HepG2 (cell line): Measurements from ENCODE around the gene GREM2. TPM values are rescaled to one million over a fixed set of nuclear protein-coding genes. Genes with fewer than 3 reads are reported as not detected.

Experiments used
- KLF6 ChIP-seq: IDR thresholded peaks from 2 replicates; pipeline ENCODE4 v1.8.0; 2016; ENCODE audit warnings: missing biosample characterization, missing genetic modification reagents
- POLR2G ChIP-seq: fragments of 200-400 bp; formaldehyde crosslinking; IDR thresholded peaks from 2 replicates; pipeline ENCODE4 v1.6.1; 2018; ENCODE audit warnings: mild to moderate bottlenecking, low read depth, low read length, moderate library complexity
- RAD21 ChIP-seq: fragments of 450-650 bp; formaldehyde crosslinking; IDR thresholded peaks from 2 replicates; pipeline ENCODE4 v1.5.0; 2020; ENCODE audit warnings: mild to moderate bottlenecking
- TBP ChIP-seq: sonication (generic); formaldehyde crosslinking; IDR thresholded peaks from 2 replicates; pipeline ENCODE4 v1.5.0; 2020; ENCODE audit warnings: missing genetic modification reagents
- ZNF232 ChIP-seq: sonication (generic); formaldehyde crosslinking; IDR thresholded peaks from 2 replicates; pipeline ENCODE4 v1.4.0; 2020; ENCODE audit warnings: missing genetic modification reagents, borderline replicate concordance
- polyA plus RNA-seq, 8 experiments: library from polyadenylated mRNA; depleted of rRNA in 3 of 8; stranded (reverse) in 7 of 8; unstranded in 1 of 8; fragments of >200 nt; fragmentation: Illumina TruSeq in 4 of 8; extraction: Trizol in 4 of 8; gene quantifications; 2 replicates each; pipeline versions ENCODE4 v1.2.1 to v1.2.3, GENCODE V29; 2011 to 2016; ENCODE audit warnings: low read depth in 4 of 8, missing spikeins in 1 of 8, mixed read lengths in 1 of 8; ENCODE audit not compliant: insufficient read depth in 1 of 8
- total RNA-seq, 5 experiments: library from RNA; depleted of rRNA; stranded (reverse); fragments of >200 nt; fragmentation: Illumina TruSeq; extraction: Trizol; gene quantifications; 2 replicates each; pipeline ENCODE4 v1.2.3, GENCODE V29; 2016; ENCODE audit warnings: low read depth in 1 of 5
- TF ChIP-seq, protein P1 (sequence below): sonication (generic); formaldehyde crosslinking; IDR thresholded peaks from 2 replicates; pipeline ENCODE4 v1.4.0; 2020; ENCODE audit warnings: low read depth, missing genetic modification reagents
- TF ChIP-seq, protein P2 (sequence below): sonication (generic); formaldehyde crosslinking; IDR thresholded peaks from 2 replicates; pipeline ENCODE4 v1.4.0; 2020; ENCODE audit warnings: mild to moderate bottlenecking, missing genetic modification reagents, borderline replicate concordance
- TF ChIP-seq, protein P3 (sequence below): sonication (generic); formaldehyde crosslinking; IDR thresholded peaks from 2 replicates; pipeline ENCODE4 v1.9.0; 2022; ENCODE audit warnings: missing genetic modification reagents, mild to moderate bottlenecking, borderline replicate concordance
- TF ChIP-seq, protein P4 (sequence below): sonication (generic); formaldehyde crosslinking; IDR thresholded peaks from 2 replicates; pipeline ENCODE4 v1.8.1; 2022; ENCODE audit warnings: low read depth, mild to moderate bottlenecking, missing genetic modification reagents
- TF ChIP-seq, protein P5 (sequence below): sonication (generic); formaldehyde crosslinking; IDR thresholded peaks from 2 replicates; pipeline ENCODE4 v1.5.0; 2020; ENCODE audit warnings: mild to moderate bottlenecking, missing genetic modification reagents, borderline replicate concordance
- TF ChIP-seq, protein P6 (sequence below): sonication (generic); formaldehyde crosslinking; IDR thresholded peaks from 2 replicates; pipeline ENCODE4 v1.4.0; 2020; ENCODE audit warnings: missing genetic modification reagents

The GREM2 gene
- total and polyA plus RNA-seq, 2 of the 13 experiments (the other 11 are each of a cell fraction or from before 2014, with no cell fraction given), result 0.07 TPM; not detected in 1

DNA sequence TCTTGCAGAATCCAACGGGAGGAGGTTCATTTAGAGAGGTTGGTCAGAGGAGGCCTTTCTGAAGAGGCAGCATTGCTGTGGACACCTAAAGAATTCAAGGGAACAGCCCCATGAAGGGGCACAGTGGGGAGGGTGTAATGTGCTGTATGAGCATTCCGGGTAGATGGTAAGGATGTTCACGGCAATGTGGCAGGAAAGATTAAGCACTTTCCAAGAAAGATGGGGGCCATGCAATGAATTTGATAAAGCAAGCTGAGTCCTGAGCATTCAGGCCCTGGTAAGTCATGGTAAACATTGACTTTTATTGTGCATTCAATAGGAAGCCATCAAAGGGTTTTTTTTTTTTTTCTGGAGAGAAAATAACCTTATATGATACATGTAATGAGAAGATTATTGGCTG is 166.6 kb downstream of the GREM2 start (continued):
- TF ChIP-seq, protein P1, sequence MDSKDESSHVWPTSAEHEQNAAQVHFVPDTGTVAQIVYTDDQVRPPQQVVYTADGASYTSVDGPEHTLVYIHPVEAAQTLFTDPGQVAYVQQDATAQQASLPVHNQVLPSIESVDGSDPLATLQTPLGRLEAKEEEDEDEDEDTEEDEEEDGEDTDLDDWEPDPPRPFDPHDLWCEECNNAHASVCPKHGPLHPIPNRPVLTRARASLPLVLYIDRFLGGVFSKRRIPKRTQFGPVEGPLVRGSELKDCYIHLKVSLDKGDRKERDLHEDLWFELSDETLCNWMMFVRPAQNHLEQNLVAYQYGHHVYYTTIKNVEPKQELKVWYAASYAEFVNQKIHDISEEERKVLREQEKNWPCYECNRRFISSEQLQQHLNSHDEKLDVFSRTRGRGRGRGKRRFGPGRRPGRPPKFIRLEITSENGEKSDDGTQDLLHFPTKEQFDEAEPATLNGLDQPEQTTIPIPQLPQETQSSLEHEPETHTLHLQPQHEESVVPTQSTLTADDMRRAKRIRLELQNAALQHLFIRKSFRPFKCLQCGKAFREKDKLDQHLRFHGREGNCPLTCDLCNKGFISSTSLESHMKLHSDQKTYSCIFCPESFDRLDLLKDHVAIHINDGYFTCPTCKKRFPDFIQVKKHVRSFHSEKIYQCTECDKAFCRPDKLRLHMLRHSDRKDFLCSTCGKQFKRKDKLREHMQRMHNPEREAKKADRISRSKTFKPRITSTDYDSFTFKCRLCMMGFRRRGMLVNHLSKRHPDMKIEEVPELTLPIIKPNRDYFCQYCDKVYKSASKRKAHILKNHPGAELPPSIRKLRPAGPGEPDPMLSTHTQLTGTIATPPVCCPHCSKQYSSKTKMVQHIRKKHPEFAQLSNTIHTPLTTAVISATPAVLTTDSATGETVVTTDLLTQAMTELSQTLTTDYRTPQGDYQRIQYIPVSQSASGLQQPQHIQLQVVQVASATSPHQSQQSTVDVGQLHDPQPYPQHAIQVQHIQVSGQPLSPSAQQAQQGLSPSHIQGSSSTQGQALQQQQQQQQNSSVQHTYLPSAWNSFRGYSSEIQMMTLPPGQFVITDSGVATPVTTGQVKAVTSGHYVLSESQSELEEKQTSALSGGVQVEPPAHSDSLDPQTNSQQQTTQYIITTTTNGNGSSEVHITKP (CRISPR knock-in tag), result no peak
- TF ChIP-seq, protein P2, sequence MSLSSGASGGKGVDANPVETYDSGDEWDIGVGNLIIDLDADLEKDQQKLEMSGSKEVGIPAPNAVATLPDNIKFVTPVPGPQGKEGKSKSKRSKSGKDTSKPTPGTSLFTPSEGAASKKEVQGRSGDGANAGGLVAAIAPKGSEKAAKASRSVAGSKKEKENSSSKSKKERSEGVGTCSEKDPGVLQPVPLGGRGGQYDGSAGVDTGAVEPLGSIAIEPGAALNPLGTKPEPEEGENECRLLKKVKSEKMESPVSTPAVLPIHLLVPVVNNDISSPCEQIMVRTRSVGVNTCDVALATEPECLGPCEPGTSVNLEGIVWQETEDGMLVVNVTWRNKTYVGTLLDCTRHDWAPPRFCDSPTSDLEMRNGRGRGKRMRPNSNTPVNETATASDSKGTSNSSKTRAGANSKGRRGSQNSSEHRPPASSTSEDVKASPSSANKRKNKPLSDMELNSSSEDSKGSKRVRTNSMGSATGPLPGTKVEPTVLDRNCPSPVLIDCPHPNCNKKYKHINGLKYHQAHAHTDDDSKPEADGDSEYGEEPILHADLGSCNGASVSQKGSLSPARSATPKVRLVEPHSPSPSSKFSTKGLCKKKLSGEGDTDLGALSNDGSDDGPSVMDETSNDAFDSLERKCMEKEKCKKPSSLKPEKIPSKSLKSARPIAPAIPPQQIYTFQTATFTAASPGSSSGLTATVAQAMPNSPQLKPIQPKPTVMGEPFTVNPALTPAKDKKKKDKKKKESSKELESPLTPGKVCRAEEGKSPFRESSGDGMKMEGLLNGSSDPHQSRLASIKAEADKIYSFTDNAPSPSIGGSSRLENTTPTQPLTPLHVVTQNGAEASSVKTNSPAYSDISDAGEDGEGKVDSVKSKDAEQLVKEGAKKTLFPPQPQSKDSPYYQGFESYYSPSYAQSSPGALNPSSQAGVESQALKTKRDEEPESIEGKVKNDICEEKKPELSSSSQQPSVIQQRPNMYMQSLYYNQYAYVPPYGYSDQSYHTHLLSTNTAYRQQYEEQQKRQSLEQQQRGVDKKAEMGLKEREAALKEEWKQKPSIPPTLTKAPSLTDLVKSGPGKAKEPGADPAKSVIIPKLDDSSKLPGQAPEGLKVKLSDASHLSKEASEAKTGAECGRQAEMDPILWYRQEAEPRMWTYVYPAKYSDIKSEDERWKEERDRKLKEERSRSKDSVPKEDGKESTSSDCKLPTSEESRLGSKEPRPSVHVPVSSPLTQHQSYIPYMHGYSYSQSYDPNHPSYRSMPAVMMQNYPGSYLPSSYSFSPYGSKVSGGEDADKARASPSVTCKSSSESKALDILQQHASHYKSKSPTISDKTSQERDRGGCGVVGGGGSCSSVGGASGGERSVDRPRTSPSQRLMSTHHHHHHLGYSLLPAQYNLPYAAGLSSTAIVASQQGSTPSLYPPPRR (CRISPR knock-in tag), result no peak
- no peak for TF ChIP-seq TBP
- no peak for TF ChIP-seq ZNF232 (CRISPR knock-in tag)
- no peak for TF ChIP-seq KLF6 (CRISPR knock-in tag)
- TF ChIP-seq, protein P3, sequence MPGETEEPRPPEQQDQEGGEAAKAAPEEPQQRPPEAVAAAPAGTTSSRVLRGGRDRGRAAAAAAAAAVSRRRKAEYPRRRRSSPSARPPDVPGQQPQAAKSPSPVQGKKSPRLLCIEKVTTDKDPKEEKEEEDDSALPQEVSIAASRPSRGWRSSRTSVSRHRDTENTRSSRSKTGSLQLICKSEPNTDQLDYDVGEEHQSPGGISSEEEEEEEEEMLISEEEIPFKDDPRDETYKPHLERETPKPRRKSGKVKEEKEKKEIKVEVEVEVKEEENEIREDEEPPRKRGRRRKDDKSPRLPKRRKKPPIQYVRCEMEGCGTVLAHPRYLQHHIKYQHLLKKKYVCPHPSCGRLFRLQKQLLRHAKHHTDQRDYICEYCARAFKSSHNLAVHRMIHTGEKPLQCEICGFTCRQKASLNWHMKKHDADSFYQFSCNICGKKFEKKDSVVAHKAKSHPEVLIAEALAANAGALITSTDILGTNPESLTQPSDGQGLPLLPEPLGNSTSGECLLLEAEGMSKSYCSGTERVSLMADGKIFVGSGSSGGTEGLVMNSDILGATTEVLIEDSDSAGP (CRISPR knock-in tag), result no peak
- TF ChIP-seq, protein P4, sequence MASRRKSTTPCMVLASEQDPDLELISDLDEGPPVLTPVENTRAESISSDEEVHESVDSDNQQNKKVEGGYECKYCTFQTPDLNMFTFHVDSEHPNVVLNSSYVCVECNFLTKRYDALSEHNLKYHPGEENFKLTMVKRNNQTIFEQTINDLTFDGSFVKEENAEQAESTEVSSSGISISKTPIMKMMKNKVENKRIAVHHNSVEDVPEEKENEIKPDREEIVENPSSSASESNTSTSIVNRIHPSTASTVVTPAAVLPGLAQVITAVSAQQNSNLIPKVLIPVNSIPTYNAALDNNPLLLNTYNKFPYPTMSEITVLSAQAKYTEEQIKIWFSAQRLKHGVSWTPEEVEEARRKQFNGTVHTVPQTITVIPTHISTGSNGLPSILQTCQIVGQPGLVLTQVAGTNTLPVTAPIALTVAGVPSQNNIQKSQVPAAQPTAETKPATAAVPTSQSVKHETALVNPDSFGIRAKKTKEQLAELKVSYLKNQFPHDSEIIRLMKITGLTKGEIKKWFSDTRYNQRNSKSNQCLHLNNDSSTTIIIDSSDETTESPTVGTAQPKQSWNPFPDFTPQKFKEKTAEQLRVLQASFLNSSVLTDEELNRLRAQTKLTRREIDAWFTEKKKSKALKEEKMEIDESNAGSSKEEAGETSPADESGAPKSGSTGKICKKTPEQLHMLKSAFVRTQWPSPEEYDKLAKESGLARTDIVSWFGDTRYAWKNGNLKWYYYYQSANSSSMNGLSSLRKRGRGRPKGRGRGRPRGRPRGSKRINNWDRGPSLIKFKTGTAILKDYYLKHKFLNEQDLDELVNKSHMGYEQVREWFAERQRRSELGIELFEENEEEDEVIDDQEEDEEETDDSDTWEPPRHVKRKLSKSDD (CRISPR knock-in tag), result no peak
- no peak for TF ChIP-seq RAD21 (CRISPR knock-in tag)
- no peak for TF ChIP-seq POLR2G
- TF ChIP-seq, protein P5, sequence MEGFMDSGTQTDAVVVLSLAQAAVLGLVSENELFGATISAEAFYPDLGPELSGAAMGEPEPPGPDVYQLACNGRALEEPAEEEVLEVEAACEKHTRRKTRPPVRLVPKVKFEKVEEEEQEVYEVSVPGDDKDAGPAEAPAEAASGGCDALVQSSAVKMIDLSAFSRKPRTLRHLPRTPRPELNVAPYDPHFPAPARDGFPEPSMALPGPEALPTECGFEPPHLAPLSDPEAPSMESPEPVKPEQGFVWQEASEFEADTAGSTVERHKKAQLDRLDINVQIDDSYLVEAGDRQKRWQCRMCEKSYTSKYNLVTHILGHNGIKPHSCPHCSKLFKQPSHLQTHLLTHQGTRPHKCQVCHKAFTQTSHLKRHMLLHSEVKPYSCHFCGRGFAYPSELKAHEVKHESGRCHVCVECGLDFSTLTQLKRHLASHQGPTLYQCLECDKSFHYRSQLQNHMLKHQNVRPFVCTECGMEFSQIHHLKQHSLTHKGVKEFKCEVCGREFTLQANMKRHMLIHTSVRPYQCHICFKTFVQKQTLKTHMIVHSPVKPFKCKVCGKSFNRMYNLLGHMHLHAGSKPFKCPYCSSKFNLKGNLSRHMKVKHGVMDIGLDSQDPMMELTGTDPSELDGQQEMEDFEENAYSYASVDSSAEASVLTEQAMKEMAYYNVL (CRISPR knock-in tag), result no peak
- TF ChIP-seq, protein P6, sequence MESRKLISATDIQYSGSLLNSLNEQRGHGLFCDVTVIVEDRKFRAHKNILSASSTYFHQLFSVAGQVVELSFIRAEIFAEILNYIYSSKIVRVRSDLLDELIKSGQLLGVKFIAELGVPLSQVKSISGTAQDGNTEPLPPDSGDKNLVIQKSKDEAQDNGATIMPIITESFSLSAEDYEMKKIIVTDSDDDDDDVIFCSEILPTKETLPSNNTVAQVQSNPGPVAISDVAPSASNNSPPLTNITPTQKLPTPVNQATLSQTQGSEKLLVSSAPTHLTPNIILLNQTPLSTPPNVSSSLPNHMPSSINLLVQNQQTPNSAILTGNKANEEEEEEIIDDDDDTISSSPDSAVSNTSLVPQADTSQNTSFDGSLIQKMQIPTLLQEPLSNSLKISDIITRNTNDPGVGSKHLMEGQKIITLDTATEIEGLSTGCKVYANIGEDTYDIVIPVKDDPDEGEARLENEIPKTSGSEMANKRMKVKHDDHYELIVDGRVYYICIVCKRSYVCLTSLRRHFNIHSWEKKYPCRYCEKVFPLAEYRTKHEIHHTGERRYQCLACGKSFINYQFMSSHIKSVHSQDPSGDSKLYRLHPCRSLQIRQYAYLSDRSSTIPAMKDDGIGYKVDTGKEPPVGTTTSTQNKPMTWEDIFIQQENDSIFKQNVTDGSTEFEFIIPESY (CRISPR knock-in tag), result no peak
